ENCODE results near the gene CCDC102A. TPM values are rescaled to one million over a fixed set of nuclear protein-coding genes. Genes with fewer than 3 reads are reported as not detected.

CCDC102A gene
- total RNA-seq, 2 donors from 2014 or later = 11.2 to 15.1 TPM

DNA sequence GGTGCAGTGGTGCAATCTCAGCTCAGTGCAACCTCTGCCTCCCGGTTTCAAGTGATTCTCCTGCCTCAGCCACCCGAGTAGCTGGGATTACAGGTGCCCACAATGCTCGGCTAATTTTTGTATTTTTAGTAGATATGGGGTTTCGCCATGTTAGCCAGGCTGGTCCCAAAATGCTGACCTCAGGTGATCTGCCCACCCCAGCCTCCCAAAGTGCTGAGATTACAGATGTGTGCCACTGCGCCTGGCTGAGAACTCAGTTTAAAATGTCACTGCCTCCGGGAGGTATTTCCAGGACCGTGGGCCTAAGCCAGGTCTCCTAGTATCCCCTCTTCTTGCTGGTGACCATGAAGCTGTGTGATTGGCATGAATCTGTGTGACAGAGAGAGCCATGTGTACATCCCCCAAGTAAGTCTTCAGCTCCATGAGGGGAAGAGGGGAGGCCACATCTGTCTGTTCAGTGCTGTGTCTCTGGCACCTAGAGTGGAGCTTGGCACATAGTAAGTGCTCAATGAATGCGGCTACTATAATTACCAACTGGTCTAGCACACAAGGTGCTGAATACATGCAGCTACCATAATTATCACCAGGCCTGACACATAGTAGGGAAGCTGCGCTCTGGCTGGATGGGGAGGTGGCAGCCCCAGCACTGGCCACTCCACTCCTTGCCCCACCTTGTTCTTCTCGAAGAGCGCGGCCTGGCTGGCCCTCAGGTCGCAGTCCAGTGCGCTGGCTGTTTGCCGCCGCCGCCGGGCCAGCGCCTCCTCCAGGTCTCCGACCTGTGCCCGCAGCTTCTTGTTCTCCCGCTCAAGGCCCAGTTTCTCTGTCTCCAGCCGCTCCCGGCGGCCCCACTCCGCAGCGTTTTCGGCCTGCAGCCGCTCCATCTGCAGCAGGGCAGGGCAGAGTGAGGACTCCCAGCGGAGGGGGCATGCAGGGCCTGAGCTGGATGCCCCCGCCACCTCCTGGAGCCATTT is 18.7 kb downstream of the CCDC102A start:
- H3K27me3 ChIP-seq = no peaks in the 10 kb centered on the region
- H3K9me3 ChIP-seq = no peaks in the 10 kb centered on the region
- no peak for TF ChIP-seq CTCF (IDR thresholded peaks at IDR 0.05)
- H3K4me1 ChIP-seq = peaks cover 0 to 8% of the 10 kb centered on the region in 2 donors
- peaks cover 21% of the 10 kb centered on the region for H3K36me3 ChIP-seq
- DNase-seq (ENCODE audit: low spot score) = no peak
- H3K4me3 ChIP-seq = no peak overlapping the region
- H3K27ac ChIP-seq = no peak overlapping the region

DNA sequence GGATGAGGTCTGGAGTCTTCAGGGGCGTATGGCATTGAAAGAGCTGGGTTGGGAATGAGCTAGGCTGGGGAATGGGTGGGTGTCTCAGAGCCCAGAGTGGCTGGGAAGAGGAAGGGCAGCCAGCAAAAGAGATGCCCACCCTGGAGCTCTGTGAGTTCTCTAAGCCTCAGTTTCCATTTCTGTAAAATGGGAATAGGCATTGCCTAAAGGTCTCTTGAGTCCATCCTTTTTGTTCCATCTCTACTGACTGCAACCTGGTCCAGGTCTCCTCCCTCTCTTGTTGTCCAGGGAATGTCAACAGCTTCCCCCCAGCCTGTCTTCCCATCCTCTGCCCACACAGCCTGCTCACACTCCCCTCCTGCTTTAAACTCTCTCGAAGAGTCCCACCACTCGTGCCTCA is 19.6 kb downstream of the CCDC102A start:
- no peak for TF ChIP-seq CTCF (IDR thresholded peaks at IDR 0.05)
- Histone ChIP-seq H3K9me3 (no peaks in the 10 kb centered on the region), H3K27me3 (no peaks in the 10 kb centered on the region), H3K4me1 (peaks cover 0 to 8% of the 10 kb centered on the region in 2 donors), H3K4me3 (no peak overlapping the region), H3K36me3 (peaks cover 26% of the 10 kb centered on the region), H3K27ac (no peak overlapping the region)
- DNase-seq (ENCODE audit: low spot score) = no peak

GRCh38 chr16:57516176-57516725 is 20.1 kb downstream of the CCDC102A start:
- DNase-seq (ENCODE audit: low spot score) = no peak
- no peak overlapping the region for H3K4me3 ChIP-seq
- peaks cover 26% of the 10 kb centered on the region for H3K36me3 ChIP-seq
- no peaks in the 10 kb centered on the region for H3K27me3 ChIP-seq
- H3K9me3 ChIP-seq = no peaks in the 10 kb centered on the region
- no peak overlapping the region for H3K27ac ChIP-seq
- TF ChIP-seq CTCF (IDR thresholded peaks at IDR 0.05) = no peak
- peaks cover 0 to 8% of the 10 kb centered on the region in 2 donors for H3K4me1 ChIP-seq

GRCh38 chr16:57514791-57515600 is 21.4 kb downstream of the CCDC102A start:
- H3K4me3 ChIP-seq = no peak overlapping the region
- H3K36me3 ChIP-seq = peaks cover 26% of the 10 kb centered on the region
- no peaks in the 10 kb centered on the region for H3K27me3 ChIP-seq
- no peak overlapping the region for H3K27ac ChIP-seq
- no peak for TF ChIP-seq CTCF (IDR thresholded peaks at IDR 0.05)
- DNase-seq (ENCODE audit: low spot score) = no peak
- H3K4me1 ChIP-seq = peaks cover 0 to 8% of the 10 kb centered on the region in 2 donors
- H3K9me3 ChIP-seq = no peaks in the 10 kb centered on the region

- Histone ChIP-seq H3K27me3 (no peaks in the 10 kb centered on the region), H3K27ac (no peak overlapping the region), H3K9me3 (no peaks in the 10 kb centered on the region), H3K36me3 (peaks cover 26% of the 10 kb centered on the region), H3K4me1 (peaks cover 0 to 8% of the 10 kb centered on the region in 2 donors), H3K4me3 (no peak overlapping the region)
- no peak for DNase-seq (ENCODE audit: low spot score)
- no peak for TF ChIP-seq CTCF (IDR thresholded peaks at IDR 0.05)
Measured at GRCh38 chr16:57514371-57514770, 22.0 kb downstream of the CCDC102A start.
